ENCODE data around the gene MYZAP. TPM values are rescaled to one million over a fixed set of nuclear protein-coding genes. Genes with fewer than 3 reads are reported as not detected.

Gene MYZAP
- total RNA-seq: 0.14 and 0.27 TPM in 2 replicates

GRCh38 chr15:57591822-57592367, at the start of gene MYZAP:
Gene MYZAP (plus strand): TSS chr15:57591904. CDS start chr15:57592035, 131 bp downstream.
- intact Hi-C loops (cut with micrococcal nuclease): no loop called here

GRCh38 chr15:57542505-57542817, 49.2 kb upstream of the MYZAP start:
- intact Hi-C loops (cut with micrococcal nuclease): loop anchor here (5.0 kb wide), 1 partner anchor 200 kb away; no protein-coding TSS in a partner anchor

GRCh38 chr15:57544848-57545480, 46.7 kb upstream of the MYZAP start:
- intact Hi-C loops (cut with micrococcal nuclease): loop anchor here (5.0 kb wide), 1 partner anchor 203 kb away; no protein-coding TSS in a partner anchor

- intact Hi-C loops (cut with micrococcal nuclease): no loop called here
Measured at GRCh38 chr15:57545995-57546394, 45.7 kb upstream of the MYZAP start.

- intact Hi-C loops (cut with micrococcal nuclease): no loop called here
Measured at GRCh38 chr15:57547243-57547755, 44.4 kb upstream of the MYZAP start.

- intact Hi-C loops (cut with micrococcal nuclease): no loop called here
Measured at GRCh38 chr15:57548351-57548750, 43.4 kb upstream of the MYZAP start.

- intact Hi-C loops (cut with micrococcal nuclease): no loop called here
Measured at GRCh38 chr15:57548835-57549234, 42.9 kb upstream of the MYZAP start.

GRCh38 chr15:57549935-57550334, 41.8 kb upstream of the MYZAP start:
- intact Hi-C loops (cut with micrococcal nuclease): no loop called here

- intact Hi-C loops (cut with micrococcal nuclease): no loop called here
Measured at GRCh38 chr15:57550640-57551039, 41.1 kb upstream of the MYZAP start.

GRCh38 chr15:57551715-57552677, 39.7 kb upstream of the MYZAP start:
- intact Hi-C loops (cut with micrococcal nuclease): no loop called here

- intact Hi-C loops (cut with micrococcal nuclease): no loop called here
Measured at GRCh38 chr15:57552678-57553334, 38.9 kb upstream of the MYZAP start.

- intact Hi-C loops (cut with micrococcal nuclease): no loop called here
Measured at GRCh38 chr15:57553526-57553925, 38.2 kb upstream of the MYZAP start.

- intact Hi-C loops (cut with micrococcal nuclease): no loop called here
Measured at GRCh38 chr15:57554063-57554811, 37.5 kb upstream of the MYZAP start.

- intact Hi-C loops (cut with micrococcal nuclease): no loop called here
Measured at GRCh38 chr15:57554812-57555179, 36.9 kb upstream of the MYZAP start.

- intact Hi-C loops (cut with micrococcal nuclease): no loop called here
Measured at GRCh38 chr15:57555270-57555669, 36.4 kb upstream of the MYZAP start.

GRCh38 chr15:57556040-57556439, 35.7 kb upstream of the MYZAP start:
- intact Hi-C loops (cut with micrococcal nuclease): no loop called here

GRCh38 chr15:57557267-57557666, 34.4 kb upstream of the MYZAP start:
- intact Hi-C loops (cut with micrococcal nuclease): no loop called here

GRCh38 chr15:57557810-57558209, 33.9 kb upstream of the MYZAP start:
- intact Hi-C loops (cut with micrococcal nuclease): loop anchor here (2.0 kb wide), 1 partner anchor 303 kb away; no protein-coding TSS in a partner anchor

- intact Hi-C loops (cut with micrococcal nuclease): loop anchor here (2.0 to 5.0 kb wide), 4 partner anchors 27 to 511 kb away; no protein-coding TSS in a partner anchor
Measured at GRCh38 chr15:57559875-57560274, 31.8 kb upstream of the MYZAP start.

GRCh38 chr15:57561041-57561711, 30.5 kb upstream of the MYZAP start:
- intact Hi-C loops (cut with micrococcal nuclease): loop anchor here (1.0 to 5.0 kb wide), 4 partner anchors 26 to 510 kb away; no protein-coding TSS in a partner anchor

All from T-helper 2 cell treated with Interferon-gamma antibody and Interleukin-4, amounts not matched to agents 100 ng/mL and 5 ng/mL, for 36 hours (primary cell).